ENCODE data around the gene DYNC2H1.

DYNC2H1 gene

GRCh38 chr11:103284260-103284659 lies 175.0 kb downstream of the DYNC2H1 start:
- DNase-seq (no peak), ATAC-seq (no peak)
- H3K9me3 Mint-ChIP-seq = peaks cover 0 to 5% of the 10 kb centered on the region in 2 donors
- no peaks in the 10 kb centered on the region for H3K27me3 Mint-ChIP-seq
- no peaks in the 10 kb centered on the region for H3K4me1 Mint-ChIP-seq
- no peak overlapping the region for H3K4me3 Mint-ChIP-seq
- H3K27ac Mint-ChIP-seq = no peak overlapping the region

- Mint-ChIP-seq H3K27me3 (no peaks in the 10 kb centered on the region), H3K27ac (no peak overlapping the region), H3K4me1 (no peaks in the 10 kb centered on the region), H3K9me3 (peaks cover 17 to 49% of the 10 kb centered on the region in 2 donors), H3K4me3 (no peak overlapping the region)
- ATAC-seq (no peak), DNase-seq (no peak)
These were observed 185.3 kb downstream of the DYNC2H1 start for GRCh38 chr11:103294516-103294915.

- DNase-seq = no peak
- no peak overlapping the region for H3K4me3 Mint-ChIP-seq
- H3K27ac Mint-ChIP-seq = no peak overlapping the region
These were observed 186.5 kb downstream of the DYNC2H1 start for GRCh38 chr11:103295704-103296103.

GRCh38 chr11:103297900-103298299 lies 188.7 kb downstream of the DYNC2H1 start:
- no peaks in the 10 kb centered on the region for H3K4me1 Mint-ChIP-seq
- no peak for ATAC-seq
- H3K27ac Mint-ChIP-seq = no peak overlapping the region
- H3K27me3 Mint-ChIP-seq = no peaks in the 10 kb centered on the region
- H3K4me3 Mint-ChIP-seq = no peak overlapping the region
- DNase-seq = no peak
- H3K9me3 Mint-ChIP-seq = peaks cover 11 to 26% of the 10 kb centered on the region in 2 donors

More at GRCh38 chr11:103295704-103296103, 186.5 kb downstream of the DYNC2H1 start:
- Mint-ChIP-seq H3K27me3 (no peaks in the 10 kb centered on the region), H3K4me1 (no peaks in the 10 kb centered on the region), H3K9me3 (peaks cover 17 to 44% of the 10 kb centered on the region in 2 donors)
- ATAC-seq = no peak

DNA sequence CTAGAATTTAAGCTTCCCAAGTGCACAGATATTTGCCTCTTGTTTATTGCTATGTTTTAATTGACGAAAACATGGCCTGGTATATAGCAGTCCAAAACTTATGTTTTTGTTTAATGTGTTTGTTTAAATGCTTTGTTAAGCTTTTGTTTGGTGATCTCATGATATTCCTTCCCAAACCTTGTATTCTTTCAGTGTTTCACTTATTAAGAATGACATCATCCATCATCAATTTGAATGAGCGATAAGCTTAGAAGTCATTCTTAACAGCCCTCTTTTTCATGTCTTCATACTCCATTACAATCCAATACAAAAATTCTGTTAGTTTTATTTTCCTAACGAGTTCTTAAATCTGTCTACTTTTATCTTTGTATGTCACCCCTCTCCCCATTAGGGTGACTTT lies 206.0 kb downstream of the DYNC2H1 start:
- ATAC-seq (no peak), DNase-seq (no peak)
- Mint-ChIP-seq H3K27ac (no peak overlapping the region), H3K9me3 (no peaks in the 10 kb centered on the region), H3K27me3 (no peaks in the 10 kb centered on the region), H3K4me3 (no peak overlapping the region), H3K4me1 (no peaks in the 10 kb centered on the region)

DNA sequence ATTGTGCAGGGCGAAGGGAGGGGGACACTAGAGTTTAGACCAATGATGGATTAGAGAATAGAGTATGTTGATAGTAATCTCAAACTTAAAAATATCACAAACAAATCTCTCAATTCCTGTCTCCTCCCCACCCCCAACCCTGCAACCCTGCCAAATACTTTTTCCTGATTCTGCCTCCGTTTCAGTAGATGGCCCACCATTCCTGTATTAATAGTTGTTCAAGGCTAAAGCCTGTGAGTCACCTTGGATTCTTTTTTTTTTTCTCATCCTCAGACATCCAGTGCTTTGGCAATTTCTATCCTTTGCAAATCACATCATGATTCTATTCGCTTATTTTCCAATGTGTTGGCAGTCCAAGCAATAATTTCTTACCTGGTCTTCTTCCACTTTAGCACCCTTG lies 207.9 kb downstream of the DYNC2H1 start:
- ATAC-seq = no peak
- Mint-ChIP-seq H3K27me3 (no peaks in the 10 kb centered on the region), H3K9me3 (no peaks in the 10 kb centered on the region), H3K4me1 (no peaks in the 10 kb centered on the region), H3K27ac (no peak overlapping the region), H3K4me3 (no peak overlapping the region)
- no peak for DNase-seq

GRCh38 chr11:103322821-103323220 lies 213.6 kb downstream of the DYNC2H1 start:
- no peaks in the 10 kb centered on the region for H3K9me3 Mint-ChIP-seq
- ATAC-seq = no peak
- H3K27me3 Mint-ChIP-seq = no peaks in the 10 kb centered on the region

DNA sequence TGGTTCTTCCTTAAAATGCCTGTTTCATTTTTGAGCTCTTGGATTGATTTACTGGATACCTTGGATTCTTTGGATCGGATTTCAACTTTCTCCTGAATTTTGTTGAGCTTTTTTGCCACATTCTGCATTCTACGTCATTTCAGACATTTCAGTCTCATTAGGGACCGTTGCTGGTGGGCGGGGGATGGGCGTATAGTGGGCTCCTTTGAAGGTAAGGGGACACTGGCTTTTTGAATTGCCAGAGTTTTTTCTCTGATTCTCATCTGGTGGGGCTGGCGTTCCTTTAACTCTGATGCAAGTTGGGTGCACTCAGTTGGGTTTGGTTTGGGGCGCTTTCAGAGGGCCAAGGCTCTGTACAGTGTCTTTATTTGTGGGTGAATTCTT lies 216.5 kb downstream of the DYNC2H1 start:
- DNase-seq (no peak), ATAC-seq (no peak)
- no peaks in the 10 kb centered on the region for H3K9me3 Mint-ChIP-seq
- peaks cover 6% of the 10 kb centered on the region for H3K4me1 Mint-ChIP-seq
- no peak overlapping the region for H3K4me3 Mint-ChIP-seq
- peak overlapping the region in 1 of 2 donors; percentile 19 for H3K27ac Mint-ChIP-seq
- H3K27me3 Mint-ChIP-seq = no peaks in the 10 kb centered on the region

More at GRCh38 chr11:103322821-103323220, 213.6 kb downstream of the DYNC2H1 start:
- Mint-ChIP-seq H3K4me3 (no peak overlapping the region), H3K4me1 (peaks cover 6% of the 10 kb centered on the region), H3K27ac (no peak overlapping the region)
- DNase-seq = no peak

- H3K27me3 Mint-ChIP-seq = no peaks in the 10 kb centered on the region
- H3K9me3 Mint-ChIP-seq = no peaks in the 10 kb centered on the region
- DNase-seq (peak; percentile 20 to 43), ATAC-seq (peak; percentile 85)
- H3K27ac Mint-ChIP-seq = no peak overlapping the region
- peak overlapping the region in 1 of 2 donors; percentile 29 for H3K4me3 Mint-ChIP-seq
- H3K4me1 Mint-ChIP-seq = peaks cover 6% of the 10 kb centered on the region
These were observed 217.0 kb downstream of the DYNC2H1 start for GRCh38 chr11:103326070-103326794.

- DNase-seq (no peak), ATAC-seq (no peak)
- Mint-ChIP-seq H3K4me1 (peaks cover 6% of the 10 kb centered on the region), H3K27me3 (no peaks in the 10 kb centered on the region), H3K4me3 (no peak overlapping the region), H3K27ac (no peak overlapping the region), H3K9me3 (no peaks in the 10 kb centered on the region)
These were observed 218.5 kb downstream of the DYNC2H1 start for GRCh38 chr11:103327721-103328120.

GRCh38 chr11:103332409-103332808 lies 223.2 kb downstream of the DYNC2H1 start:
- Mint-ChIP-seq H3K4me1 (no peaks in the 10 kb centered on the region), H3K27ac (peak overlapping the region in 1 of 2 donors; percentile 53), H3K9me3 (no peaks in the 10 kb centered on the region), H3K4me3 (no peak overlapping the region), H3K27me3 (no peaks in the 10 kb centered on the region)
- DNase-seq (no peak), ATAC-seq (no peak)

DNA sequence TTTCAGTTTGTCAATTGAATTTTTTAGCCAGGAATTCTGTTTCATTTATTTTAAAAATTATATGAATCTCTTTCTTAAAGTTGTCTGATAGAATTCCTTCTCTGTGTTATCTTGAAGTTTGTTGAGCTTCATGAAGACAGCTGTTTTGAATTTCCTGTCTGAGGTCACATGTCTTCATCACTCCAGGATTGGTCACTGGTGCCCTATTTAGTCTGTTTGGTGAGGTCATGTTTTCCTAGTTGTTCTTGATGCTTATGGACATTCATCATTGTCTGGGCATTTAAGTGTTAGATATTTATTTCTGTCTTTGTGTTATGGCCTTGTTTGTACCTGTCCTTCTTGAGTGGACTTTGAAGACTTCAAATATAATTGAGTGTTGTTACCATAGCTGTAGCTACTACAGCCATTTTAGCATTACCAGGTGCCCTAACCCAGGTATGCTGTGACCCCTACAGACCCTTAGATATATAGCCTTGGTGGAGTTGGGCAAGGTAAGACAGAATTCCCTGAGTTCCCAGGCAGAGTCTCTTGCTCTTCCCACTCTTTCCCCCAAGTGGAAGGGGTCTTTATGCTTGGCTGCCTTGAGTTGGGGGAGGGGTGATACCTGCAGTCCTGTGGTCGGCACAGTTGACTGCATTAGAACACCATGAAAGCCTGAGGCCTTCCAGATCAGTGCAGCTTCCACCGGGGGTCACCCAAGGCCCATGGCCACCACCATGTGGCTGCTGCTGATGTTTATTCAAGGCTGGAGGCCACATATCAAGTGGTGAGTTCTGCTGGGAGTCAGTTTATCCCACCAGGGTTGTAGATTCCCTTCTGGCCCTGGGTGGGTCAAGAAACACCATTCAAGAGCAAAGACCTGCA lies 229.6 kb downstream of the DYNC2H1 start:
- no peak overlapping the region for H3K4me3 Mint-ChIP-seq

GRCh38 chr11:103339485-103339857 lies 230.2 kb downstream of the DYNC2H1 start:
- H3K4me3 Mint-ChIP-seq = no peak overlapping the region
- H3K27ac Mint-ChIP-seq = no peak overlapping the region
- H3K27me3 Mint-ChIP-seq = no peaks in the 10 kb centered on the region
- DNase-seq (no peak), ATAC-seq (no peak)
- H3K9me3 Mint-ChIP-seq = no peaks in the 10 kb centered on the region
- H3K4me1 Mint-ChIP-seq = no peaks in the 10 kb centered on the region

More for the DNA sequence above, 229.6 kb downstream of the DYNC2H1 start:
- no peak overlapping the region for H3K27ac Mint-ChIP-seq
- no peak for DNase-seq
- H3K9me3 Mint-ChIP-seq = no peaks in the 10 kb centered on the region
- H3K27me3 Mint-ChIP-seq = no peaks in the 10 kb centered on the region
- peak; percentile 50 for ATAC-seq
- H3K4me1 Mint-ChIP-seq = no peaks in the 10 kb centered on the region

DNA sequence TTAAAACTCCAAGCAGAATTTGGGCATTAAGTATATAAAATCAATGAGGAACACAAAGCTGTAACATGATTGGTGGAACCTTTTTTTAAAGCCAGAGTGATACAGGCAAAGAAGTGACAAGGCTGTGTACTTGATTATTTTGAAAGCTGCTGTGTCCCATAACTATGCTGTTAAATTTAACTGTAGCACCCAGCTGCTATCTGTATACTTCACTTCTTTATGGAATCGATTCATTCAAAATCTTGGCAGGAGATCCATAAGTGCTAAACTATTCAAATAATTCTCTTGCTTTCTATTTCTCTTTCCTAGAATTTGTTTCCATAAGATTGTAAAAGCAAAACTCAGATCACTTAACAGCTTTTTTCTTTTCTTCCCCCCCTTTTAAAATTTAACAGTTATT lies 231.7 kb downstream of the DYNC2H1 start:
- H3K27ac Mint-ChIP-seq = peak overlapping the region in 1 of 2 donors; percentile 54
- H3K4me3 Mint-ChIP-seq = no peak overlapping the region
- H3K4me1 Mint-ChIP-seq = no peaks in the 10 kb centered on the region
- no peak for ATAC-seq
- DNase-seq = no peak
- H3K27me3 Mint-ChIP-seq = no peaks in the 10 kb centered on the region
- no peaks in the 10 kb centered on the region for H3K9me3 Mint-ChIP-seq

DNA sequence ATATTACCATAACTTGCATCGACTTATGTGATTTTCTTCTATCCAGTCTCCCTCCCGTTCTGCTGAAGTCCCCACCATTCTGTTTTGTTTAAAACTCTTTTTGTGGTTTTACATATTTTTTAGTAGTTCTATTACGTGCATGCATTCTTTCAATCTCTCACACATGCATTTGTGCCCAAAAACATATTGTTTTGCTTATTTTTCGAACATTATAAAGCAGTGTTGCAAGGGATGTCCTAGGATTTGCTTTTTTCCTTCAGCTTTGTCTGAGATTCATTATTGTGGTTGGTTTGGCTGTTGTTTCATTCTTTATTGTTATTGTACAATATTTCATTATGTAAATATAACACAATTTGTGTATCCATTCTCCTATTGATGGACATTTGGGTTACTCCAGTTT lies 235.7 kb downstream of the DYNC2H1 start:
- DNase-seq (no peak), ATAC-seq (no peak)
- Mint-ChIP-seq H3K27me3 (no peaks in the 10 kb centered on the region), H3K27ac (no peak overlapping the region), H3K4me1 (no peaks in the 10 kb centered on the region), H3K4me3 (no peak overlapping the region), H3K9me3 (no peaks in the 10 kb centered on the region)

GRCh38 chr11:103349595-103349994 lies 240.4 kb downstream of the DYNC2H1 start:
- H3K27ac Mint-ChIP-seq = no peak overlapping the region
- H3K27me3 Mint-ChIP-seq = no peaks in the 10 kb centered on the region
- H3K4me3 Mint-ChIP-seq = no peak overlapping the region
- no peaks in the 10 kb centered on the region for H3K4me1 Mint-ChIP-seq
- H3K9me3 Mint-ChIP-seq = no peaks in the 10 kb centered on the region
- DNase-seq (no peak), ATAC-seq (no peak)

Data from stimulated activated naive CD8-positive, alpha-beta T cell treated with anti-CD3 and anti-CD28 coated beads, Interleukin-15, amount 100 ng/mL, for 72 hours (primary cell).